GM12891 (cell line): ENCODE data around the gene IGDCC3. TPM values are rescaled to one million over a fixed set of nuclear protein-coding genes. Genes with fewer than 3 reads are reported as not detected.

Experiments used
- DNase-seq: peaks from one replicate; pipeline ENCODE4 v3.0.0; 2011; ENCODE audit warnings: low spot score; ENCODE audit not compliant: insufficient read length
- FAIRE-seq: peaks from 2 replicates; lab custom pipeline; 2011; peaks lifted over from hg19 to GRCh38; lab: Jason Lieb, UNC
- PAX5 ChIP-seq: IDR thresholded peaks from 2 replicates; pipeline ENCODE4 v1.6.1; 2011; ENCODE audit warnings: low read length, moderate library complexity, mild to moderate bottlenecking; ENCODE audit not compliant: insufficient read depth, severe bottlenecking
- POLR2A ChIP-seq: IDR thresholded peaks from 2 replicates; pipeline ENCODE4 v1.6.1; 2011; ENCODE audit warnings: low read depth, low read length, control low read depth
- POLR2AphosphoS5 ChIP-seq: IDR thresholded peaks from 2 replicates; pipeline ENCODE4 v1.6.1; 2011; ENCODE audit warnings: low read depth, low read length, control low read depth
- POU2F2 ChIP-seq: IDR thresholded peaks from 2 replicates; pipeline ENCODE4 v1.6.1; 2011; ENCODE audit warnings: low read depth, mild to moderate bottlenecking, control low read depth, low read length, moderate library complexity
- SPI1 ChIP-seq: IDR thresholded peaks from 2 replicates; pipeline ENCODE4 v1.6.1; 2011; ENCODE audit warnings: low read depth, low read length, control low read depth
- TAF1 ChIP-seq: IDR thresholded peaks from 2 replicates; pipeline ENCODE4 v1.6.1; 2011; ENCODE audit warnings: low read depth, low read length, control low read depth
- polyA plus RNA-seq: library from polyadenylated mRNA; unstranded; fragments of >200 nt; gene quantifications from one replicate; pipeline ENCODE4 v1.2.1, GENCODE V29; 2012; ENCODE audit warnings: low read depth, missing spikeins, inconsistent platforms; ENCODE audit not compliant: missing spikeins

The IGDCC3 gene
- not detected for polyA plus RNA-seq

DNA sequence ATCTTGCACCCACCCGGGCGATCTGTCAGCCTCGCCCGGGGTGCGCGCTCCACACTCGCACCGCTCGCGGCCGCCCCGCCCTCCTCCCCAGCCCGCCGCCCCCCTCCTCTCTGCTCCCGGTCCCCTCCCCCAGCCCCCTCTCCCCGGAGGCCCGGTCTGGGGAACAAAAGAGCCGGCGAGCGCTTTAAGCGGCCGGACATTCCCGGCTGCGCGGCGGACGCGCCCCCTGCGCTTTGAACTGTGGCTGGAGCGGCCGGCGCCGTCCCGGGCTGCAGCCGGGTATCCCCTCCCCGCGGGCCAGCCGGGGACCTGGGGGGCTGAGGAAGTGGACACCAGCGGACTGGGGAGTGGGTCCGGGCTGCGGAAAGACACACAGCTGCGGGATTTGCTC, at the start of gene IGDCC3:
IGDCC3 (minus strand) TSS at position 27 of the 391 bp plus-strand sequence. CDS start 214 bp downstream, outside the sequence.
- no peak for FAIRE-seq
- DNase-seq: no peak
- TF ChIP-seq POLR2A: no peak
- TF ChIP-seq POU2F2: no peak
- TF ChIP-seq POLR2AphosphoS5: no peak
- TF ChIP-seq TAF1: no peak
- TF ChIP-seq SPI1: no peak
- no peak for TF ChIP-seq PAX5

DNA sequence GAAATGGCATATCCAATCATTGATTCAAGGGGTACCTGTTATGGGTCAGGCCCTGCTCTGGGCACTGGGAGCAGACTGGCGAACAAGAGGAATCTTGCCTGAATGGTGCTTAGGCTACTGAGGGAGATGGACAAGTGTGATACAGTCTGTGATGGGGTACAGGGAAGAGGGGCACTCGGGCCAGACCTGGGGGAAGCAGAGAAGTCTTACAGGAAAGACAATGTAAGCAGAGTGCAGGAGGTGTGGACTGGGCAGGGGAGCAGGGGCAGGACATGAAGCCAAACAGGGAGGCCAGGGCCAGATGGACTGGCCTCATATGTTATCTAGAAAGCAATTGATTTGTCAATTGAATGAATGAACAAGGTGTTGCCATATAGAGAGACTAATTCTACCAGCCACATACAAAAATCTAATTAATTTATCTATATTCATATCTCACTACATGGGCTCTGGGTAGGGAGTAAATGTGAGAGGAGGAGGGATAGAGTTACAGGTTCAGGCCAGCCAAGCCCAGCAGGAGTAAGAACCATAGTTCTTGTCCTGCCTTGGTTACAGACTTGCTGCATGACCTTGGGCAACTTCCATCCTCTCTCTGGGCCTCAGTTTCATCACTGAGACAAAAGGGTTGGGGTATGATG, 48.5 kb upstream of the IGDCC3 start:
- no peak for FAIRE-seq
- no peak for DNase-seq
- TF ChIP-seq POLR2AphosphoS5 (no peak), PAX5 (no peak), POU2F2 (no peak), TAF1 (no peak), SPI1 (no peak), POLR2A (no peak)

GRCh38 chr15:65424683-65425082, 46.9 kb upstream of the IGDCC3 start:
- peak; percentile 41 for FAIRE-seq
- no peak for DNase-seq
- TF ChIP-seq POU2F2: no peak
- TF ChIP-seq SPI1: no peak
- TF ChIP-seq POLR2AphosphoS5: no peak
- TF ChIP-seq POLR2A: no peak
- no peak for TF ChIP-seq PAX5

DNA sequence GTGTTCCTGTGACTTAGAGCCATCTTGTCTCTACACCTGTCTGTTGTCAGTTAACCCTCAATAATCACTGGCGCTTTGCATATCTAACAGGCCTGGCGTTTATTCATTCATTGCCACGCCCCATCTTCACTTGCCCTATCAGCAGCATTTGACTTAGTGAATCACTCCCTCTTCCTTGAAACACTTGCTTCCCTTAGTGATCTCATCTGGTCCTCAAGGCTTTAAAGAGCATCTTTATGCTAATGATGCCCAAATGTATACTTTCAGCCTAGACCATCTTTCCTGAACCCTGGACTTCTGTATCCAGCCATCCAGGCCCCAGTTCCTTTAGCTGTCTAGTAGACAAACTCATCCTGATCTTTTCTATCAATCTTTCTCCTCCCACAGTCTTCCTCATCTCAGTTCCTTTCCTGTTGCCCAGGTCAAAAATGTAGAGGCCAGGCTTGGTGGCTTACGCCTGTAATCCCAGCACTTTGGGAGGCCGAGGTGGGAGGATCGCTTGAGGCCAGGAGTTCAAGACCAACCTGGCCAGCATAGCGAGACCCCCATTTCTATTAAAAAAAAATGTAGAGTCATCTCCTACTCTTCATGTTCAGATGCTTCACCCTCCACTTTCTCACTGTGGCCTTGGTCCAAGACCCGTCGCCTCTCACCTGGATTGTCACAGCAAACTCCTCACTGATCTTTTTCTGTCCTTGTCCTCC, 46.3 kb upstream of the IGDCC3 start:
- DNase-seq: no peak
- no peak for TF ChIP-seq TAF1
- TF ChIP-seq POU2F2: no peak
- TF ChIP-seq POLR2A: no peak
- no peak for TF ChIP-seq SPI1
- no peak for TF ChIP-seq POLR2AphosphoS5
- no peak for TF ChIP-seq PAX5
- peak; percentile 43 for FAIRE-seq

- DNase-seq (no peak), FAIRE-seq (peak; percentile 16)
- no peak for TF ChIP-seq TAF1
- TF ChIP-seq POU2F2: no peak
- TF ChIP-seq POLR2A: no peak
- TF ChIP-seq PAX5: no peak
- no peak for TF ChIP-seq POLR2AphosphoS5
- TF ChIP-seq SPI1: no peak
These were observed 45.6 kb upstream of the IGDCC3 start for GRCh38 chr15:65423150-65423975.

- TF ChIP-seq POU2F2 (0 out of 2 replicates have a peak, but pooled peaks have one; percentile 9), POLR2A (no peak), TAF1 (0 out of 2 replicates have a peak, but pooled peaks have one; percentile 20), POLR2AphosphoS5 (peak; percentile 28; the same call in 1 of the 2 replicates)
- DNase-seq (peak; percentile 63), FAIRE-seq (peak; percentile 85)
These were observed 43.8 kb upstream of the IGDCC3 start for GRCh38 chr15:65421360-65422215.

GRCh38 chr15:65420975-65421359, 43.2 kb upstream of the IGDCC3 start:
- FAIRE-seq: no peak
- no peak for DNase-seq
- TF ChIP-seq TAF1 (no peak), POLR2A (no peak), PAX5 (no peak), POLR2AphosphoS5 (no peak), SPI1 (no peak), POU2F2 (no peak)

DNA sequence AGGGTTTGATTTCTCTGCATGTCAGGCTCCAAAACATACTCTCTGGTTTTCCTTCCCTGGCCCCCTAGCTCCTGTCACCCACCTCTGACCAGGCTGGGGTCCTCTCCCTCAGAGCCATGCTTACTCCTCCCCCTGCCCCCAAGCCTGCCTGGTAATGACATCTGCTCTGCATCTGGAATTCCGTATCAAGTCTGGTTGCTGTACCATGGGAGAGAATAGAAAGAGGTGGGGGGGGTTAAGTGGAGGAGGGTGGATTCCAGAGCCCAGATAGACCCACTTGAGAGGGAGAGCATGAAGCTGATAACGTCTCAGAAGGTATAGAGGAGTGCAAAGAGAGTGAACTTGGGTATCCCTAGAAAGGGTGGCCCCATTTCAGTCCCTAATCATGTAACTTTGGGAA, 40.8 kb upstream of the IGDCC3 start:
- TF ChIP-seq POLR2AphosphoS5: no peak
- DNase-seq (no peak), FAIRE-seq (no peak)
